Astrocyte of the spinal cord (primary cell): ENCODE measurements around the gene GNB1.
A peak's percentile ranks its signal among the peaks of the same experiment; 100 is the strongest.

Source experiments
- DNase-seq: peaks from one replicate; pipeline ENCODE4 v3.0.0; 2011; ENCODE audit warnings: low read depth, low spot score
- H3K4me3 ChIP-seq: 2 replicates; pipeline ENCODE4 v1.5.1; 2011; ENCODE audit warnings: low read depth, mild to moderate bottlenecking, low read length, moderate library complexity
- in situ Hi-C: cut with HindIII; loops from 2 replicates; pipeline ENCODE4 v1.10.0; 2017; ENCODE audit warnings: low sequenced_read_pairs
- TF ChIP-seq, protein P1 (sequence below): IDR thresholded peaks from 2 replicates; pipeline ENCODE4 v1.5.1; 2012; ENCODE audit warnings: low read depth, mild to moderate bottlenecking, low read length, inconsistent platforms

The GNB1 gene

DNA sequence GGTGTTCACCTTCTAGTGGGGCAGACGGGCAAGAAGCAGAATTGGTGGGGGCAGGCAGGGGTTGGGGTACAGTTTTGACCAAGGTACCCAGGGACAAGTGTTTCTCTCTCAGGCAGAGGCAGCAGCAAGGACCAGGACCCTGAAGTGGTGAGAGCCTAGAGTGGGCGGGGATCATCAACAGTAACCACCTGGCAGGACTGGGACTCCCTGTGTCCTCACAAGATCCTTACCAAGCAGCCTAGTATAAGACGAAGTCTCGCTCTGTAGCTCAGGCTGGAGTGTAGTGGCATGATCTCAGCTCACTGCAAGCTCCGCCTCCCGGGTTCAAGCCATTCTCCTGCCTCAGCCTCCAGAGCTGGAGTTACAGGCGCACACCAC is 109.4 kb downstream of the GNB1 start:
- no peak overlapping the region for H3K4me3 ChIP-seq
- TF ChIP-seq, protein P1, sequence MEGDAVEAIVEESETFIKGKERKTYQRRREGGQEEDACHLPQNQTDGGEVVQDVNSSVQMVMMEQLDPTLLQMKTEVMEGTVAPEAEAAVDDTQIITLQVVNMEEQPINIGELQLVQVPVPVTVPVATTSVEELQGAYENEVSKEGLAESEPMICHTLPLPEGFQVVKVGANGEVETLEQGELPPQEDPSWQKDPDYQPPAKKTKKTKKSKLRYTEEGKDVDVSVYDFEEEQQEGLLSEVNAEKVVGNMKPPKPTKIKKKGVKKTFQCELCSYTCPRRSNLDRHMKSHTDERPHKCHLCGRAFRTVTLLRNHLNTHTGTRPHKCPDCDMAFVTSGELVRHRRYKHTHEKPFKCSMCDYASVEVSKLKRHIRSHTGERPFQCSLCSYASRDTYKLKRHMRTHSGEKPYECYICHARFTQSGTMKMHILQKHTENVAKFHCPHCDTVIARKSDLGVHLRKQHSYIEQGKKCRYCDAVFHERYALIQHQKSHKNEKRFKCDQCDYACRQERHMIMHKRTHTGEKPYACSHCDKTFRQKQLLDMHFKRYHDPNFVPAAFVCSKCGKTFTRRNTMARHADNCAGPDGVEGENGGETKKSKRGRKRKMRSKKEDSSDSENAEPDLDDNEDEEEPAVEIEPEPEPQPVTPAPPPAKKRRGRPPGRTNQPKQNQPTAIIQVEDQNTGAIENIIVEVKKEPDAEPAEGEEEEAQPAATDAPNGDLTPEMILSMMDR: no peak
- no peak for DNase-seq
- in situ Hi-C loops: no loop called here

DNA sequence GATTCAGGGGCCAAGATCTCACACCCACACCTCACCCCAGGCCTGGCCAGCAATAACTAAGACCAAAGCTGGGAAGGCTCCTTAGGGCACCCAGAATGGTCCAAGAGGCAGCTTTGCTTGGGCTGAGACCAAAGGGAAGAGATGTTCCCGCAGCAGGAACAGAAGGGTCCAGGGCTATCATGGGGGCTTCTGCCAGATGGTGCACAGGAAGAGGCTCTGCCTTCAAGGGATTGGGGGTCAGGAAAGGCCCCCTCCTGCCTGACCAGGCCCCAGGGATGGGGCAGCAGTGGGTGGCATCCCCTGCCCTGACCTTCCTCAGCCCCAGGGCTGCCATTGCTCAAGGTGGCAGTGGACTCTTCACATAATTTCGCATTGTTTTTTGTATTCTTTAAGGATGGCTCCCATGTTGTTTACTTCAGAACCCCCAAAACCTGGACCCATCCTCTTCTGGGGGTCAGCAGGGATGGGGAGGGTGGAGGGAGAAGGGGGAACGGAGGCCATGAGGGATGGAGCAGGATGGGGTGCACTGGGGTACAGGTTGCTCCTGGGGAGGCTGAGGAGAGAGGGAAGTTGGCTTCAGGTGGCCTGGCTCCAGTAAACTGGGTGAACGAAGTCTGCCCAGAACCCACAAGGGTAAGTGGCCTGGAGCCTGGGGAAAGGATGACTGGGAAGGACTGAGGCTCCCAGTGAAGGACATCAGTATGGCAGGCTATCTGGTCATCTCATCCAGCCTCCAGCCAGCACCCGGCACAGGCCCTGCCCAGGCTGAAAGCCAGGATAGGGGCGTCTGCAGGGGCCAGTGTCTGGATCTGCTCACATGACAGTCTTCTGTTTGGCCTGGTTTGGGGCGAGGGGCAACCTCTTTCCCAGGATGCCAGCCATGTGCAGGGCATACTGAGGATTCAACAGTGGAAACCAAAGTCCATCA is 110.0 kb downstream of the GNB1 start:
- in situ Hi-C loops: no loop called here
- DNase-seq: no peak
- no peak overlapping the region for H3K4me3 ChIP-seq
- TF ChIP-seq, protein P1: no peak

DNA sequence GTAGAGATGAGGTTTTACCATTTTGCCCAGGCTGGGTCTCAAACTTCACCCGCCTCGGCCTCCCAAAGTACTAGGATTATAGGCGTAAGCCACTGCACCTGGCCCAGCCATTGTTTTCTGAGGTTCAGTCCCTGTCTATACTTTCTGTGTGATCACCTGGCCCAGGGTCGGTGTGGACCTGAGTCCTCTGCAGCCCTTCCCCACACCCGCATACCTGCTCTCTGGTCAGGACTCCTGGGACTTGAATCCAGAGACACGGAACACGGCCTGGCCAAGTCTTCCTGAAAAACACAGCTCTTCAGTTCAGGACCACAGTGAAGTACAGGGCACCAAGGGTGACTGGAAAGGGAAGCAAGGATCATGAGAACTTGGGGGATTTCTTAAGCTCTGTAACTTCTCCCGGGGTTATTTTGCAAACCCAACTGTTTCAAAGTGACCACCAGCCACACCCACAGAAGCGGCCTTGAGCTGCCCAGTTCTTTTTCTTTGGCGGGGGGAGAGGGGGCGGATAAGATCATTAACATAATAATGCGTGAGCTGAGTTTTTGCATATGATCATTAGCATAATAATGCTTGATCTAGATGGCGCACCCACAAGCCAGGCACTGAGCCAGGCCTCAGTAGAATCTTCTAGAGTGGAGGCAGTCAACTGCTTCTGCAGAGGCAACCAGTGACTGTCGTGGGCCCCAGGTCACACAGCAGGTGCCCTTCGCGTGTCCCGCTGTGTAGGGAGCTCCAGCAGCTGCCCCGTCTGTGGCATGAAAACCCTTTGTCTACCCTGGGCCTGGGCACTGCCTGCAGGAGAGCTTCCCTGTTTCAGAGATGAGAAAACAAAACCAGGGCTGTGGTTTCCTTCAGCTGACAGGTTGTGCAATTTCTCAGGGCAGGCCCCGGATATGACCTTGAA is 110.9 kb downstream of the GNB1 start:
- TF ChIP-seq, protein P1: no peak
- DNase-seq: peak; percentile 37
- in situ Hi-C loops: no loop called here
- H3K4me3 ChIP-seq: no peak overlapping the region

DNA sequence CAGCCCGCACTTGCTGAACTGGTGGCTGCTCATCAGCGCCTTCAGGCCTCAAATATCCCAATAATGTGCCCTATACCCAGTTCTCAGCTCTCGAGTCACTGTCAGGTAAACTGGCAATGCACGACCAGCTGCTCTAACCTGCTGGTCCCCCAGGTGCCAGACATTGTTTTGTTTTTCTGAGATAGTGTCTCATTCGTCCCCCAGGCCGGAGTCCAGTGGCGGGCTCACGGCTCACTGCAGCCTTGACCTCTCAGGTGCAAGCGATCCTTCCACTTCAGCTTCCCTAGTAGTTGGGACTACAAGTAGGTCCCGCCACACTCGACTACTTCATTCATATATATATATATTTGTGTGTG is 111.6 kb downstream of the GNB1 start:
- in situ Hi-C loops: no loop called here
- TF ChIP-seq, protein P1: no peak
- DNase-seq: no peak
- no peak overlapping the region for H3K4me3 ChIP-seq

DNA sequence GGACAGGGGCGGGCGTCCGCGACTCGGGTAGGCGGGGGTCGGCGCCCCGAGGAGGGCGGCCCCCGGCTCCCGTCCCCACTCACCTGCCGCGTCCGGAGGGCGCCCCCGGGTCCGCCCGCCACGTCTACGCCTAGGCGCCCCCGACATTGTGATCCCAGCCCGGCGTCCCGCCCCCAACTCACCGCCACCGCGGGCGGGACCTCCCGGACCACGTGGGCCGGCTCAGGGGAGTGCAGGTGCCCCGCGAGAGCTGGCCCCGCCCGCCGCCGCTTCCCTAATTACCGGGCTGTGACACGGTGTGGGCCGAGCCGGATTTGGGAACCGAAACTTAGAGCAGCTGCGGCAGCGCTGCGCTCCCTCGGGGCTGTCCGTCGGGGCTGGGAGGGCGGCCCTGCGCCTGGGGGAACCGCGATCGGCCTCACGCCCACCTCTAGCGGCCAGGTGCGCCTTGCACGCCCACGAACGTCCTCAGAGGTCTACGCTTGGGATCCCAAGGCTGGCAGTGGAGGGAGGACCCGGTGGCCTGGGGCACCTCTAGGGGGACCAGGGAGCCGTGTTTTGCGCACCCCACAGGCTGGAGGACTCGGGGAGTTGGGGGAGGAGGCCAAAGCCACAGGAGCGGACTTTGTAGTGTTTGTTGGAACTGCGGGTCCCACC is 112.1 kb downstream of the GNB1 start:
- H3K4me3 ChIP-seq: peak overlapping the region; percentile 39
- TF ChIP-seq, protein P1: peak; percentile 9
- in situ Hi-C loops: no loop called here
- no peak for DNase-seq

DNA sequence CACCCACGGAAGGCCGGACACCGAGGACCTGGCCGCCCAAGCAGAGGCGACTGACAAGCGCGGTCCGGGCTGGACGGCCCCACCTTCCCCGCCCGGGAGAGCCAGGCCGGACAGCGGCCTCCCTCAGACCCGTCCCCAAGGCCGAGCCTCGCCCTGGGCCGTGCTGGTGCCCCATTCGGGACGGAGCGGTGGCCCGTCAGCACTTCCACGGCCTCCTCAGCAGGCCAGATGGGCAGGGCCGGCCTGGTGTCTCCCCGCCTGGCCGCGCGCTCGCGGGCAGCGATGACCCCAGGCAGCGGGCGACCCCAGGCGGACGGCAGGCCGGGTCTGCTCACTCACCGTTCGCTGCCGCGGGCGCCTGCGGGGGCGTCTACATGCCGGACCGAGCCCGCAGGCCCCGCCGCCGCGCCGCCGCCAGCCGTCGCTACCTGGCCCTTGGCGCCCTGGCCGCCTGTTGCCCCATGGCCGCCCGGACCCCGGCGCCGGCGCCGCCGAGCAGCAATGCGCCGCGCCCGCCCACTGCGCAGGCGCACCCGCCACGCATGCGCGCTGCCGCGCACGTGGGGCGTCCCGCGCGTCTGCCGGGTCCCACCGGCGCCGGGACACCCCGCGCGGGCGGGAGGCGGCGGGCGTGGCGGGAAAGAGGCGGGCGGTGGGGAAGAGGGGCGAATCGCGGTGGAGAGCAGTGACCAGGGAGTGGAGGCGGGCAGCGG is 112.8 kb downstream of the GNB1 start, which contains the start of gene NADK:
Gene NADK, minus strand, starts transcription at position 521 of the 713 bp plus-strand sequence. CDS start 13,064 bp downstream, outside the sequence.
- in situ Hi-C loops: no loop called here
- DNase-seq: no peak
- H3K4me3 ChIP-seq: peak within 1 kb of the TSS; percentile 70
- TF ChIP-seq, protein P1: no peak
